GM19372 (cell line): ENCODE measurements around the gene LRRC36.
"Not testable (repeated sequence)": the region's sequence is repeated elsewhere in the genome, so short reads cannot be mapped to it uniquely, and the experiment has no call there.

Experiments used
- ATAC-seq: cut with Tn5 transposase; IDR thresholded peaks from one replicate; pipeline ENCODE4 v1.9.1; 2021; ENCODE audit warnings: mild to moderate bottlenecking, low read depth, moderate library complexity; ENCODE audit not compliant: unreplicated experiment

The LRRC36 gene

GRCh38 chr16:67339453-67339852, 12.8 kb downstream of the LRRC36 start:
- no peak for ATAC-seq

- ATAC-seq = no peak
Observed at GRCh38 chr16:67341250-67341649, 14.6 kb downstream of the LRRC36 start.

DNA sequence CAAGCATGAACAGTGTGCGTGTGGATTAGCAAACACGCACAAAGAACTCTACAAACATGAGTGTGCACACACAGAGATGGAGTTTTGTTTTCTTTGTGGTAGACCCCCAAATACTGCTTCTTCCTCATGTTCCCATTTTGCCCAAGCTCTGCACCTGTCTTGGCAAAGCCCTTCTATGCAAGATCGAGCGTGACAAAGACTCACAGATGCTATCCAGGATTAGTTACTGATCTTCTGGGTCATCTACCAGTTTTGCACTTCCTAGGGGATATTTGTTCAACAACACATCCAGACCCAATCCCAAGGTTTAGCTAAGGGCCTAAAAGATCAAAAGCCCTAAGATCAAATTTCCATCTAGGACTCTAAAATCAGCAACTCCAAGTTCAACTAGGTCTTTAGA, 16.0 kb downstream of the LRRC36 start:
- ATAC-seq = no peak

- no peak for ATAC-seq
Observed at GRCh38 chr16:67345401-67345800, 18.8 kb downstream of the LRRC36 start.

DNA sequence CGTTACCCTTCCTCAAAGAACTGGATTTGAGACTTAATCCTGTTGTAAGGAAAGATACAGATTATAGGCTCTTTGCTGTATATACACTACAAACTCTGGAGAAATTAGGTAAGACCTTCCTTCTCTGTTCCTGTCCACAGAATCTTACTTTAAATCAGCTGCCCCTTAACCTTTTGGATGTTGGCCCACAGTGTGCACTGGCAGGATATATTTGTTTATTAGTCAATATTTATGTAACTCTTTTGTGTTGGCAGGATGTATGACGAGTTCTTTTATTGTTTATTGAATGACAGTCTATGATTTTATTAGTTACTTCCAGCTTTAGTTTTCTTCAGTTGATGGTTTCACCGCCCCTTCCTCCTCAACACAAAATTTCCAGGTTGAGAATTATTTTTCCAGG, 19.7 kb downstream of the LRRC36 start:
- ATAC-seq = no peak

DNA sequence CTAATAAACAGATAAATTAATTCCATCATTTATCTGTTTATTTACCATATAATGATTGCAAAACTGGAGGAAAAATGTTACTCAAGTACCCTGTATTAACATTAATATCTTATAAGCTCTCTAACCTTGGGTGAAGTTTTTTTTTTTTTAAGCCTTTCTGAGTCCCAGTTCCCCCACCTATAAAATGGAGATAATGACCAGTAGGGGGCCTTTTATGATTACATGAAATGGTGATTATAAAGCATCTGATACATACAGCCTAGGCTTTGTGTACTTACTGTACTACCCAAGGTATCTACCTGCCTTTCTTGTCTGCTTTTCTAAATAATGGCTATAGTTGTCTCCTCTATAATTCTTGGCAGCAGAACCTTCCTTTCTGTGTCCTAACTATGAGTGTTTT, 22.6 kb downstream of the LRRC36 start:
- no peak for ATAC-seq

DNA sequence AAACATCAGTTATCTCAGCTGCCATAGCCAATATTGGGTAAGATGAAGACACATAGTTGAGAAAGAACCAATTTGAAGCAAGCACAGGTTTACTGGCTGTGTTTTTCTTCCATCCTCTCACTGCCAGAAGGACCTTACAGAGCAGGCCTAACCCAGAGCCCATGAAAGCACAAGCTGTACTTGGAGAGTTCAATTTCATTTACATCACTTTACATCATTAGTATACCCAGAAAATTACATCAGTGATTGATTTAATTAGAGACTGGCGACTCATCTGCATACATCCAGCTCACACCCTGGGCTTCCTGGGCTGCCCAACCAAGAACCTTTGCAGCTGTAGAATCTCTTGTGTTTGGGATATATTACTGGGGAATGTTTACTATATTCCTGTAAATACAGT, 23.7 kb downstream of the LRRC36 start:
- ATAC-seq = no peak

DNA sequence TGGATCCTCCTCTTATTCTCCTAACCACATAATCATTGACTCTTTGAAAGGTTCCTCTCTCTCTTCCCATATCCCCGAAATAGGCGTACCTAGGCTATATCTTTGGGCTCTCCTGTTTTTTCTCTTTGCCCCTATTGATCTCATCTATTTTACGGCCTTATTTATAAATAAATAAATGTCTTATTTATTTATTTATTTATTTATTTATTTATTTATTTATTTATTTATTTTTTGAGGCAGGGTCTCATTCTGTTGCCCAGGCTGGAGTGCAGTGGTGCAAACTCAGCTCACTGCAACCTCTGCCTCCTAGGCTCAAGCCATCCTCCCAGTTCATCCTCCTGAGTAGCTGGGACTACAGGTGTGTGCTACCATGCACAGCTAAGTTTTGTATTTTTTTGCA, 25.8 kb downstream of the LRRC36 start:
- not testable (repeated sequence) for ATAC-seq

GRCh38 chr16:67356396-67356795, 29.8 kb downstream of the LRRC36 start:
- ATAC-seq = no peak

- ATAC-seq = no peak
Observed at GRCh38 chr16:67357561-67357960, 30.9 kb downstream of the LRRC36 start.

- ATAC-seq = not testable (repeated sequence)
Observed at GRCh38 chr16:67359540-67360269, 33.1 kb downstream of the LRRC36 start.

DNA sequence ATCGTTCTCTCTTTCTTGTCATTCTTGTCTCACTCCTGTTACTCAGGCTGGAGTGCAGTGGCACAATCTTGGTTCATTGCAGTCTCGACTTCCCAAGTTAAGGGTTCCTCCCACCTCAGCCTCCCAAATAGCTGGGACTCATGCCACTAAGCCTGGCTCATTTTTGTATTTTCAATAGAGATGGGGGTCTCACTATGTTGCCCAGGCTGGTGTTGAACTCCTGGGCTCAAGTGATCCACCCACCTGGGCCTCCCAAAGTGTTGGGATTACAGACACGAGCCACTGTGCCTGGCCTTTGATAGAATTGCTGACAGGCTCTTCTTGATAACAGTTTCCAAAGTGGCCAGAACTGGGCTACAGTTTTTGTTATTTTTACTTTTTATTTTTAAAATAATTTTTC, 34.4 kb downstream of the LRRC36 start:
- no peak for ATAC-seq

DNA sequence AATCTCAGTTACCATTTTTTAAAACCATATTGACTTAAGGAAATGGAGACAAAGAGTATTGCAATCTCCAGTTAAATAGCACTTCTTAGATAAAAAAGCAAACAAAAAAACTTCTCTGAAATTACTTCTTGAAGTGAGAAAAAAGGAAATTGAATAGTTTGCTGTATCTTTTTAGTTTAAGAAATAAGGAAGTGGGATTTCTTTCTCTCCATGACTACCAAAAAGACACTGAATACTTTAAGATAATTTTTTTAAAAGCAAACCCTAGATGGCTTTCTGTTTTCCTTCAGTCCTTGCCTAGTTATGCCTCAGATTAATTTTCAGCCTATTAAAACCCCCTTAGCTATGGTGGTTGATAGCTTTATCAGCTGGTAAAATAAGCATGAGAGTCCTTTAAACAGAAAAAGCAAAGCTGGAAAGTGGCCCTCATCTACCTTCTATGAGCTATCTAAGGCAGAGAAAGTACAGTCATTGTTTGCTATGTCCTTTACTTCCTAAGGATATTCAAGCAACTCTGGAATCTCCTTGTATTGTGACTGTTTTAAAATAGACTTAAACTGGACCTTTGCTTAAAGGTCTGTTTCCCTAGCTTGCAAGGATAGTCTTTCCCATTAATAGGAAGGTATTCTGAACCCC, 38.1 kb downstream of the LRRC36 start:
- ATAC-seq = no peak

DNA sequence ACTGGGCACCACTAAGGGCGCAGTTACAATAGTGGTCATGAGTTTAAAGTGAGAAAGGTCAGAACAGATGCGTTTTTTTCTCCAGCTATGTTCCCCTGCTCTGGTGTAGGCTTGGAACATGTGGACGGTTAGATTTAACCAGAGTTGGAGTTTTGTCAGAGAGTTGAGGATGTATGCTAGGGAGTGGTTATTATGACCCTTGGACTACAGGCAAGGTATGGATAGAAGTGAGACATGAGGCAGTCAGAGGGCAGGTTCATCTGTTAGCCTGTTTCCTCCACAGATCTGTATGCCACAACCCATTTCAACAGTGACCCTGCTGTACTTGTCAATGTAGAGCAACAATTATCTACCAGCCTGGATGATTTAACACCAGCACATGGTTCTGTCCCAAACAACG, 44.0 kb downstream of the LRRC36 start:
- no peak for ATAC-seq

GRCh38 chr16:67372664-67373063, 46.0 kb downstream of the LRRC36 start:
- ATAC-seq = no peak

DNA sequence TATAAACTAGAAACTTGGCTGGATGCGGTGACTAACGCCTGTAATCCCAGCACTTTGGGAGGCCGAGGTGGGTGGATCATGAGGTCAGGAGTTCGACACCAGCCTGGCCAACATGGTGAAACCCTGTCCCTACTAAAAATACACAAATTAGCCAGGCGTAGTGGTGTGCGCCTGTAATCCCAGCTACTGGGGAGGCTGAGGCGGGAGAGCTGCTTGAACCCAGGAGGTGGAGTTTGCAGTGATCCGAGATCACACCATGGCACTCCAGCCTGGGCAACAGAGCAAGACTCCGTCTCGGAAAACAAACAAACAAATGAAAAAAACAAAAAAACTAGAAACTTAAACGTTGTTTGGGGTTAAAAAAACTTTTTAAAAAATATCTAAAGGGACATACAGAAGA, 49.4 kb downstream of the LRRC36 start:
- ATAC-seq = not testable (repeated sequence)

- ATAC-seq = no peak
Observed at GRCh38 chr16:67378642-67379041, 52.0 kb downstream of the LRRC36 start.

DNA sequence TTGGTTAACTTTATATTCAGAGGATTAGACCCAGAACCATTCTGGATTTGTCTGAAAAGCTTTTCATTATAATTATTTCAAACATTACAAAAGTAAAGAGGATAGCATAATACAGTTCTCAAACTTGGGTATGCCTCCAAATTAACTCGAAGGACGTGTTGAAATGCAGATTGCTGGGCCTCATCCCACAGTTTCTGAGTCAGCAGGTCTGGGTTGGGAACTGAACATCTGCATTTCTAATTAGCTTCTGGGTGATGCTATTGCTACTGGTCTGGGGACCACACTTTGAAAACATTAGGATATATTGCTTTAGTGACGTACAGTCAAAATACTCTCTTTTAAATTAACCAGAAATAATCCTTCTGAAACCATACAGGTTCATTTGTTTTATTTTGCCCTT, 56.7 kb downstream of the LRRC36 start:
- ATAC-seq = no peak

GRCh38 chr16:67384778-67385510, 58.3 kb downstream of the LRRC36 start:
- no peak for ATAC-seq

DNA sequence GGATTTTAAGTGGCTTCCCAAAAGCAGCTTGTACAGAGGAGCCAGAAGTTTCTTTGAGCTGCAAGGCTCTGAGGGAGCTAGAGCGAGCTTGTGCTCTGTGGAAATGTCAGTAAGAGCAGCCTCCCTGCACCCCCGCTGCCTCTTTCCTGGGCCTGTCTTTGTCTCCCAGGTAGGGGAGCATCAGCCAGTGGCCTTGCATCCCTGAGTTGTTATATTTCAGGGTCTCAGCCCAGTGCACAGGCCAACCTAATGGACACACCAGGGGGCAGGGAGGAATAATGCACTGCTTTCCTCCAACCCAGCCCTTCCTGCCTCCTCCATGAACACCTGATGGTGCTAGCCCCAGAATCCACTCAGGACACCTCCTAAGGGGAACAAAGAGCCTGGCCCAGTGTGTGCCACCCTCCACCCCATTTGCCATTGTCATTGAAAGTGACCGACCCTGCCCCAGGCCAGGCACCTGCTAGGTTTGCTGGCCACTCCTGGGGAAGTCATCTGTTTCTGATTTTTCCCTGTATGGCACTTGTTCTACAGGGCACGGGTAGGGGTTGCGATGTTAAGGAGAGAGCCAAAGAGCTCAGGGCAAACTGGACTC, 60.3 kb downstream of the LRRC36 start:
- no peak for ATAC-seq

- ATAC-seq = no peak
Observed at GRCh38 chr16:67387479-67388079, 61.0 kb downstream of the LRRC36 start.
